HEK293T (cell line): ENCODE measurements around the gene CPT1B.
"Not testable (repeated sequence)": the region's sequence is repeated elsewhere in the genome, so short reads cannot be mapped to it uniquely, and the experiment has no call there.

ENCODE experiments used
- CTCF ChIA-PET: fragments of 350-600 bp; formaldehyde crosslinking; extraction: SDS; loops from one replicate; lab custom pipeline; 2021; ENCODE audit warnings: antibody characterized with exemption, inconsistent platforms; lab: Yijun Ruan, JAX
- POLR2A ChIA-PET: fragments of 350-600 bp; formaldehyde crosslinking; extraction: SDS; loops from one replicate; lab custom pipeline; 2020; ENCODE audit warnings: antibody characterized with exemption, inconsistent platforms; lab: Yijun Ruan, JAX
- DNase-seq: peaks from one replicate; pipeline ENCODE4 v3.0.0; 2012; ENCODE audit warnings: mixed read lengths; ENCODE audit errors: extremely low spot score
- ARNT ChIP-seq: fragments of 450-650 bp; IDR thresholded peaks from 2 replicates; pipeline ENCODE4 v1.6.1; 2017; ENCODE audit warnings: mild to moderate bottlenecking
- BHLHE40 ChIP-seq: fragments of 450-650 bp; IDR thresholded peaks from 2 replicates; pipeline ENCODE4 v1.6.1; 2016; ENCODE audit warnings: mild to moderate bottlenecking, moderate library complexity, borderline replicate concordance
- CTBP1 ChIP-seq: fragments of 450-650 bp; IDR thresholded peaks from 2 replicates; pipeline ENCODE4 v1.6.1; 2016; ENCODE audit warnings: borderline replicate concordance
- ELF4 ChIP-seq: fragments of 450-650 bp; IDR thresholded peaks from 2 replicates; pipeline ENCODE4 v1.6.1; 2017; ENCODE audit warnings: antibody characterized with exemption
- FOXA1 ChIP-seq: fragments of 450-650 bp; IDR thresholded peaks from 2 replicates; pipeline ENCODE4 v1.6.1; 2016; ENCODE audit warnings: mild to moderate bottlenecking
- FOXK2 ChIP-seq: fragments of 450-650 bp; IDR thresholded peaks from 2 replicates; pipeline ENCODE4 v1.6.1; 2016; ENCODE audit warnings: mild to moderate bottlenecking
- FOXM1 ChIP-seq: fragments of 450-650 bp; IDR thresholded peaks from 2 replicates; pipeline ENCODE4 v1.6.1; 2017; ENCODE audit warnings: mild to moderate bottlenecking, borderline replicate concordance
- HDGF ChIP-seq: fragments of 450-650 bp; IDR thresholded peaks from 2 replicates; pipeline ENCODE4 v1.6.1; 2017; ENCODE audit warnings: antibody characterized with exemption, borderline replicate concordance
- L3MBTL2 ChIP-seq: fragments of 450-650 bp; conservative IDR thresholded peaks from 2 replicates; pipeline ENCODE4 v1.6.1; 2016; ENCODE audit warnings: mild to moderate bottlenecking
- LEF1 ChIP-seq: fragments of 450-650 bp; IDR thresholded peaks from 2 replicates; pipeline ENCODE4 v1.6.1; 2017; ENCODE audit warnings: mild to moderate bottlenecking, borderline replicate concordance
- NFRKB ChIP-seq: fragments of 450-650 bp; IDR thresholded peaks from 2 replicates; pipeline ENCODE4 v1.6.1; 2016; ENCODE audit warnings: mild to moderate bottlenecking, moderate library complexity
- SP1 ChIP-seq: fragments of 450-650 bp; IDR thresholded peaks from 2 replicates; pipeline ENCODE4 v1.6.1; 2017
- SUZ12 ChIP-seq: fragments of 450-650 bp; IDR thresholded peaks from 2 replicates; pipeline ENCODE4 v1.6.1; 2016; ENCODE audit warnings: mild to moderate bottlenecking
- TARDBP ChIP-seq: fragments of 450-650 bp; IDR thresholded peaks from 2 replicates; pipeline ENCODE4 v1.6.1; 2016
- ZNF384 ChIP-seq: fragments of 450-650 bp; IDR thresholded peaks from 2 replicates; pipeline ENCODE4 v1.6.1; 2016
- TF ChIP-seq, protein P1 (sequence below): fragments of 450-650 bp; IDR thresholded peaks from 2 replicates; pipeline ENCODE4 v1.6.1; 2016

Gene CPT1B

GRCh38 chr22:50609599-50609998 lies 31.4 kb upstream of the CPT1B start:
- TF ChIP-seq TARDBP (no peak), NFRKB (no peak), ARNT (no peak), BHLHE40 (no peak), FOXK2 (no peak), HDGF (no peak), CTBP1 (no peak), LEF1 (no peak), SUZ12 (no peak)
- CTCF ChIA-PET = no interaction called here
- no peak for DNase-seq
- POLR2A ChIA-PET = interaction anchor here (0.9 to 1.4 kb wide), 3 partner anchors 8 to 27 kb away, joined by 3 to 4 read pairs (median 3); partner anchors contain the start of gene CHKB

DNA sequence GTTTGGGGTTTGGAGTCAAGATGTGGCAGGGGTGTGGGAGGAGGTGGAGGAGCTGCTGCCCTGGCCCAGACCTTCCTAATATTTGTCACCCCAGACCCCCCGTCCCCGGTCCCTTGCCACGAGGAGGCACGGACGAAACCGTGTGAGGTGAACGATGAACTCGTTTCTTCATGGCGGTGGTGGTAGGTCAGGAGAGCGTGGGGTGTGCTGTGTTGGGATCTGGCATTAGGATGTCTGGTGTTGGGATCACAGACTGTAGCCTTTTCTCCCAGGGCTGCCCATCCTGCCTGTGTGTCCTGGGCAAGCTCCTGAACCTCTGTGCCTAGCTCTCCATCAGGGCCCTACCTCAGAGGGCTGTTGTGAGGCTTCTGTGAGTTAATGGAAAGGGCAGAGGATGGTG lies 30.8 kb upstream of the CPT1B start:
- no peak for DNase-seq
- ChIA-PET POLR2A (interaction anchor here (1.0 to 1.4 kb wide), 2 partner anchors 8 to 26 kb away, joined by 3 to 4 read pairs; partner anchors contain the start of gene CHKB), CTCF (no interaction called here)
- TF ChIP-seq TARDBP (no peak), FOXM1 (no peak), L3MBTL2 (no peak), FOXK2 (no peak), NFRKB (no peak), BHLHE40 (no peak), ARNT (no peak), FOXA1 (no peak), SP1 (no peak), CTBP1 (no peak), HDGF (no peak), ELF4 (no peak), ZNF384 (no peak)

DNA sequence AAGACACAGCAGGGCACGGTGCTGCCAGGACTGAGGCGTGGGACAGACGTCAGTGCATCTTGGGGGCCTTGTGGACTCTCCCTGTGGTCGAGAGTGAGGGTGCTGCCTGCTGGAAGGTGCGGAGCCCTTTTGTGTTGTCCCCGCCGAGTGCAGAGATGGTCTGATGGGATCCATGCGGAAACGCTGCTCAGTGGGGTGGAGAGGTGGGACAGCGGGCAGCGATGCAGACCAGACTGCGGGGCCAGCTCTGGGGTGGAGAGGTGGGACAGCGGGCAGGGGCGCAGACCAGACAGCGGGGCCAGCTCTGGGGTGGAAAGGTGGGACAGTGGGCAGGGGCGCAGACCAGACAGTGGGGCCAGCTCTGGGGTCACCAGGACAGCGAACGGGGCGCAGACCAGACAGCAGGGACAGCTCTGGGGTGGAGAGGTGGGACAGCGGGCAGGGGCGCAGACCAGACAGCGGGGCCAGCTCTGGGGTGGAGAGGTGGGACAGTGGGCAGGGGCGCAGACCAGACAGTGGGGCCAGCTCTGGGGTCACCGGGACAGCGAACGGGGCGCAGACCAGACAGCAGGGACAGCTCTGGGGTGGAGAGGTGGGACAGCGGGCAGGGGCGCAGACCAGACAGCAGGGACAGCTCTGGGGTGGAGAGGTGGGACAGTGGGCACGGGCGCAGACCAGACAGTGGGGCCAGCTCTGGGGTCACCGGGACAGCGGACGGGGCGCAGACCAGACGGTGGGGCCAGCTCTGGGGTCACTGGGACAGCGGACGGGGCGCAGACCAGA lies 30.0 kb upstream of the CPT1B start:
- POLR2A ChIA-PET, CTCF ChIA-PET, DNase-seq: not testable (repeated sequence)

DNA sequence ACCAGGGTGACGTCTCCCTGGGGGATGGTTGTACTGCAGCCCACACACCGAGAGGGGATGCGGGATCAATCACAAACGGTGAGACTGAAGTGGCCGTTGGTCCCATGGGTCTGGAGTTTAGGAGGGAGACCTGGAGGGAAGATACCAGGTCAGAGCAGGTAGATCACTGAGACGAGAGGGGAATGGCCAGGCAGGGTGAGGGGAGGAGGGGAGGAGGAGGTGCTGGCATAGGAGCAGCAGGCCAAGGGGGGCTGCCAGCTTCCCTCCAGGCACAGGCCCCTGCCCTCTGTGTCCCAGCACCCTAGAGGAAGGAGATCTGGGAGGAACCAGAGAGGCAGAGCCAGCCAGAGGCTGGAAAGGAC lies 29.4 kb upstream of the CPT1B start:
- ChIA-PET POLR2A (no interaction called here), CTCF (no interaction called here)
- DNase-seq = no peak
- TF ChIP-seq LEF1 (no peak), SP1 (no peak), L3MBTL2 (no peak), FOXK2 (no peak), NFRKB (no peak), FOXA1 (no peak), SUZ12 (no peak)

DNA sequence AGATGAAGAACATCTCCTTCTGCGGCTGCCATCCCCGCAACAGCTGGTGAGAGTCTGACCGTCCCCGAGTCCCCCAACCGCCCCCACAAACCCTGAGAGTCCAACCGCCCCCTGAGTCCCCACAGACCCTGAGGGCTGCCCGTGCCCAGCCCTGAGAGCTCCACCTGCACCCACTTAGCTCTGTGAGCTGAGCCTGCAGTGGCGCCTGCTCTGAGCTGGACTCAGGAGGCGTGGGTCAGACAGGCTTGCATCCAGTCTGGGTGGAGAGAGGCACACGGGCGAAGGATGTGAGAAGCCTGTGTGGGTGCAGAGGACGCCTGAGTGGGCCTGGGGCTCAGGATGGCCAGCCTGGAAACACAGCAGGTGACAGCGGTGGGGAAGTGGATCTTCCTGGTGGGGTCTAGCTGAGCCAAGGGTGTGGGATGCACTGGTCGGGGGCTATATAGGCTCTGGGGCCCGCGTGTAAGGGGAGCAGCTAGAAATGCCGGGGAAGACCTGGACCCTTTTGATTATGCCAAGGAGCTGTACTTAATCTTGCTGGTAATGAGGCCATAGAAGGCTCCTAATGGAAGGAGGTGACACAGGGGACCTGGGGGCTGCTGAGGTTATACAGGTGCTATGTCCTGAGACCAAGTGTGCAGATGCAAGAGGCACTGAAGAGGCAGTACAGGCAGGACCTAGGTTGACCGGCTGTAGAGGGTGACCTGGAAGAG lies 28.9 kb upstream of the CPT1B start:
- DNase-seq = no peak
- ChIA-PET CTCF (interaction anchor here (1.4 kb wide), 1 partner anchor 14 kb away, joined by 6 read pairs; no protein-coding TSS in a partner anchor), POLR2A (no interaction called here)
- TF ChIP-seq CTBP1 = no peak
- no peak for TF ChIP-seq FOXM1
- no peak for TF ChIP-seq BHLHE40
- no peak for TF ChIP-seq ELF4
- TF ChIP-seq SP1 = no peak
- TF ChIP-seq FOXA1 = no peak
- TF ChIP-seq ARNT = no peak
- TF ChIP-seq TARDBP = no peak
- TF ChIP-seq SUZ12 = no peak
- no peak for TF ChIP-seq FOXK2
- no peak for TF ChIP-seq LEF1
- TF ChIP-seq NFRKB = no peak

- TF ChIP-seq HDGF (no peak), LEF1 (no peak), SP1 (no peak), ZNF384 (no peak), NFRKB (no peak), CTBP1 (no peak), SUZ12 (no peak), L3MBTL2 (no peak), FOXM1 (no peak), FOXA1 (no peak), ELF4 (no peak), ARNT (no peak), FOXK2 (no peak)
- TF ChIP-seq, protein P1, sequence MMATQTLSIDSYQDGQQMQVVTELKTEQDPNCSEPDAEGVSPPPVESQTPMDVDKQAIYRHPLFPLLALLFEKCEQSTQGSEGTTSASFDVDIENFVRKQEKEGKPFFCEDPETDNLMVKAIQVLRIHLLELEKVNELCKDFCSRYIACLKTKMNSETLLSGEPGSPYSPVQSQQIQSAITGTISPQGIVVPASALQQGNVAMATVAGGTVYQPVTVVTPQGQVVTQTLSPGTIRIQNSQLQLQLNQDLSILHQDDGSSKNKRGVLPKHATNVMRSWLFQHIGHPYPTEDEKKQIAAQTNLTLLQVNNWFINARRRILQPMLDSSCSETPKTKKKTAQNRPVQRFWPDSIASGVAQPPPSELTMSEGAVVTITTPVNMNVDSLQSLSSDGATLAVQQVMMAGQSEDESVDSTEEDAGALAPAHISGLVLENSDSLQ = no peak
- POLR2A ChIA-PET = no interaction called here
- no peak for DNase-seq
- CTCF ChIA-PET = interaction anchor here (1.4 kb wide), 1 partner anchor 15 kb away, joined by 6 read pairs; no protein-coding TSS in a partner anchor
Measured at GRCh38 chr22:50606165-50606945, 28.1 kb upstream of the CPT1B start.
